Measurements from ENCODE around the gene ADAM12.
"Not testable (repeated sequence)": the region's sequence is repeated elsewhere in the genome, so short reads cannot be mapped to it uniquely, and the experiment has no call there.

ADAM12 gene

GRCh38 chr10:126373147-126373546, 15.1 kb downstream of the ADAM12 start:
- no peak for DNase-seq

GRCh38 chr10:126372396-126372795, 15.9 kb downstream of the ADAM12 start:
- no peak for DNase-seq

- DNase-seq = no peak
Observed at GRCh38 chr10:126369125-126369710, 19.1 kb downstream of the ADAM12 start.

- DNase-seq = no peak
Observed at GRCh38 chr10:126357169-126357568, 31.1 kb downstream of the ADAM12 start.

GRCh38 chr10:126353666-126354065, 34.6 kb downstream of the ADAM12 start:
- DNase-seq = no peak

- DNase-seq = no peak
Observed at GRCh38 chr10:126352453-126352852, 35.8 kb downstream of the ADAM12 start.

GRCh38 chr10:126351021-126351420, 37.3 kb downstream of the ADAM12 start:
- DNase-seq = no peak

GRCh38 chr10:126350216-126350992, 37.9 kb downstream of the ADAM12 start:
- no peak for DNase-seq

- no peak for DNase-seq
Observed at GRCh38 chr10:126349676-126350075, 38.6 kb downstream of the ADAM12 start.

GRCh38 chr10:126349101-126349500, 39.2 kb downstream of the ADAM12 start:
- no peak for DNase-seq

- DNase-seq = not testable (repeated sequence)
Observed at GRCh38 chr10:126343496-126343895, 44.8 kb downstream of the ADAM12 start.

GRCh38 chr10:126342680-126343079, 45.6 kb downstream of the ADAM12 start:
- no peak for DNase-seq

- DNase-seq = no peak
Observed at GRCh38 chr10:126341491-126341890, 46.8 kb downstream of the ADAM12 start.

GRCh38 chr10:126337251-126337810, 50.9 kb downstream of the ADAM12 start:
- no peak for DNase-seq

GRCh38 chr10:126336801-126337200, 51.5 kb downstream of the ADAM12 start:
- DNase-seq = no peak

- no peak for DNase-seq
Observed at GRCh38 chr10:126334272-126334671, 54.0 kb downstream of the ADAM12 start.

GRCh38 chr10:126332576-126332975, 55.7 kb downstream of the ADAM12 start:
- DNase-seq = no peak

- no peak for DNase-seq
Observed at GRCh38 chr10:126331101-126331500, 57.2 kb downstream of the ADAM12 start.

- no peak for DNase-seq
Observed at GRCh38 chr10:126324826-126325225, 63.5 kb downstream of the ADAM12 start.

GRCh38 chr10:126321440-126321839, 66.8 kb downstream of the ADAM12 start:
- no peak for DNase-seq

- DNase-seq = no peak
Observed at GRCh38 chr10:126317751-126318150, 70.5 kb downstream of the ADAM12 start.

- DNase-seq = no peak
Observed at GRCh38 chr10:126315494-126316177, 72.6 kb downstream of the ADAM12 start.

- DNase-seq = no peak
Observed at GRCh38 chr10:126314863-126315493, 73.3 kb downstream of the ADAM12 start.

All from stimulated activated CD4-positive, alpha-beta T cell treated with anti-CD3 and anti-CD28 coated beads, Interleukin-2, amount 100 ng/mL, for 48 hours (primary cell).